Measurements from ENCODE around the gene PTPRB. TPM values are rescaled to one million over a fixed set of nuclear protein-coding genes. Genes with fewer than 3 reads are reported as not detected.

Gene PTPRB
- total RNA-seq, 2 donors from 2014 or later = not detected

DNA sequence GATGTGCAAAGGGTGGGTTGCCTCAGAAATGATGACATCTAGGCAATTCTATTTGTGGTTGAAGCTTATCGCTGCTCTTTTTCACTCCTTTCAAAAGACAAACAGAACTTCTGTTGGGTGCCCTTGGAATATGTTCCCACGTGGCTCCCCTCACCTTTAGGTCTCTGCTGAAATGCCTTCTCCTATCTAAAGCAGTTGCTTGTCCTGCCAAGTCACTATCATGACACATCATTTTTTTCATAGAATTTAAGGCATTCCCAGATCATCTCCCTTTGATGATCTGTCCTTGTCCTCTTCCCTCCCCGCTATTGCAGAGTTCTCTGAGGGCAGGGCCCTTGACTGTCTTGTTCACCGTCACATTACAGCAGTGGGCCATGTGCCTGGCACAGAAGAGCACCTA is 75.7 kb downstream of the PTPRB start:
- Mint-ChIP-seq H3K27ac (no peak overlapping the region), H3K4me3 (no peak overlapping the region), H3K36me3 (ENCODE audit: low read depth) (no peaks in the 10 kb centered on the region), H3K27me3 (peaks cover 59% of the 10 kb centered on the region), H3K4me1 (peaks cover 2% of the 10 kb centered on the region)
- DNase-seq (no peak), ATAC-seq (no peak)
- H3K9me3 ChIP-seq (ENCODE audit: control insufficient read depth, low read length, poor library complexity, severe bottlenecking) = no peaks in the 10 kb centered on the region

DNA sequence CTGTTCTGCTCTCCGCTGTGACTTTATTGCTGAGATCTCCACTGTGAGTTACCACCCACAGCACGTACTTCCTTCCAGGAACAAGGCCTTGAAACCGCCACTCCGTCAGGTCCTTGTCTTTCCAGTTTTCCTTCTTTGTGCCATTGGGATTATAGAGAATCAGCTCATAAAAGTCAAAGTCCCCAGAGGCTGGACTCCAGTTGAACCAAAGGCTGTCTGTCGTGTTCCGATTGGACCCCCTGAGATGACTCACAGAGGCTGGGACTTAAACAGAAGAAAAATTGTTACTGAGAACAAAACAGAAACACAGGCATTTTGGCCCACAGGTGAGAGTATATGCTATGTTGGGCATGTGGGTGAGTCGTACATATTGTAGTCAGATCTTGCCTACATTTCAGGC is 76.6 kb downstream of the PTPRB start:
- no peaks in the 10 kb centered on the region for H3K36me3 Mint-ChIP-seq (ENCODE audit: low read depth)
- peaks cover 2% of the 10 kb centered on the region for H3K4me1 Mint-ChIP-seq
- no peaks in the 10 kb centered on the region for H3K9me3 ChIP-seq (ENCODE audit: control insufficient read depth, low read length, poor library complexity, severe bottlenecking)
- DNase-seq (no peak), ATAC-seq (no peak)
- peaks cover 67% of the 10 kb centered on the region for H3K27me3 Mint-ChIP-seq
- no peak overlapping the region for H3K4me3 Mint-ChIP-seq
- no peak overlapping the region for H3K27ac Mint-ChIP-seq

GRCh38 chr12:70559390-70559789 is 77.8 kb downstream of the PTPRB start:
- H3K36me3 Mint-ChIP-seq (ENCODE audit: low read depth) = no peaks in the 10 kb centered on the region
- H3K27ac Mint-ChIP-seq = no peak overlapping the region
- ATAC-seq = no peak
- peaks cover 63% of the 10 kb centered on the region for H3K27me3 Mint-ChIP-seq
- H3K4me1 Mint-ChIP-seq = peaks cover 2% of the 10 kb centered on the region
- H3K9me3 ChIP-seq (ENCODE audit: control insufficient read depth, low read length, poor library complexity, severe bottlenecking) = no peaks in the 10 kb centered on the region
- H3K4me3 Mint-ChIP-seq = no peak overlapping the region
- DNase-seq = no peak

DNA sequence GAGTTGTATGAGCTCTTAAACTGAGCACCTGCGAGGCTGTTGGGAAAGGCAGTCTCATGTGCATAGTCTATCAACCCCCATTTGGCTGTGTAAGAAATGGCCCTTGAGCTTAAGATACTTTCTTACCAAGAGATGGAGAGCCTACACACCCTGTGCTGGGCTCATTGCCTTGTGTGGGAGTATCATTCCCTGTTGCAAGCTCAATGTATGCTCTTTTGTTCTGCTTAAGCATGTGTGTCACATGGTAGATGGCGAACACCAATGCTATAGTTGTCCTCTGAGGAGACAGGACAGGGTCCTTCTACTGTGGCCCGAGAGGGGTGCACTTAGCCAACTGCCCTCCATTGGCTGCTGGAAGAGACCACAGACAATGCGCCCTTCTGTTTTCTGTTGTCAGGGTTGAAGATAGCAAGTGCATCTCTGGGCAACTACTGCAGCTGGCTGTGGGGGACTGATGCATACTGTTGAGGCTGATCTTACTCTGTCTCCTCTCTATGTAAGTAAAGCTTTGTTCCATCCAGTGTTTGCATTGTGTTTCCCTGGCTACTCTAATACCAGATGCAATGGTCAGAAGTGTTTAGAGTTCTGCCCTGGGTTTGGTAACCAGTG is 79.5 kb downstream of the PTPRB start:
- Mint-ChIP-seq H3K4me1 (no peaks in the 10 kb centered on the region), H3K4me3 (no peak overlapping the region), H3K27ac (no peak overlapping the region), H3K36me3 (ENCODE audit: low read depth) (no peaks in the 10 kb centered on the region), H3K27me3 (peaks cover 62% of the 10 kb centered on the region)
- no peaks in the 10 kb centered on the region for H3K9me3 ChIP-seq (ENCODE audit: control insufficient read depth, low read length, poor library complexity, severe bottlenecking)
- no peak for ATAC-seq
- no peak for DNase-seq

DNA sequence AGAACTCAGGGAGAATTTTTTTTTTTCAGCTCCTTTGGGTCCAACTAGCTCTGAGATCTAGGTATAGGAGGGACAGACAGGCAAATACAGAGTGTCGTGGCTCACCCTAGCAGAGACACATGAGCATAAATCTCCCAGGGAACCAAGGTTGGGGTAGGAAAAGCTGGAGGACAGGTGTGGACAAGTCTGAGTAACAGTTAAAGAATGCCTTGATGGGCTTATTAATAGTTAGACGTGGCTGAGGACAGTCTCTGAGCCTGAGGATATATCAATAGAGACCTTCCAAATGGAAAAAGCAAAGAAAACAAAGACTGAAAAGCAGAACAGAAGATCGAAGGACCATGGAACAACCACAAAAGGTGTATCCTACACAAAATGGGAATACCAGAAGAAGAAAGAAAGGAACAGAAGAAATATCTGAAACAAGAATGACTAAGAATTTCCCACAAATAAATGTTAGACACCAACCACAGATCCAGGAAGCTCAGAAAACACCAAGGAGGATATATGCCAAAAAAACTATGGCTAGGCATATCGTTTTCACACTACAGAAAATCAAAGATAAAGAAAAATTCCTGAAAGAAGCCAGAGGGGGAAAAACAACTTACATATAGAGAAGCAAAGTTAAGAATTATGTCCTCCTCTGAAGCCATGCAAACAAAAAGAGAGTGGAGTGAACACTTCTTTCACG is 80.9 kb downstream of the PTPRB start:
- no peaks in the 10 kb centered on the region for H3K9me3 ChIP-seq (ENCODE audit: control insufficient read depth, low read length, poor library complexity, severe bottlenecking)
- H3K27me3 Mint-ChIP-seq = peaks cover 55% of the 10 kb centered on the region
- no peaks in the 10 kb centered on the region for H3K36me3 Mint-ChIP-seq (ENCODE audit: low read depth)
- H3K27ac Mint-ChIP-seq = no peak overlapping the region
- ATAC-seq = no peak
- no peak for DNase-seq
- no peaks in the 10 kb centered on the region for H3K4me1 Mint-ChIP-seq
- no peak overlapping the region for H3K4me3 Mint-ChIP-seq

DNA sequence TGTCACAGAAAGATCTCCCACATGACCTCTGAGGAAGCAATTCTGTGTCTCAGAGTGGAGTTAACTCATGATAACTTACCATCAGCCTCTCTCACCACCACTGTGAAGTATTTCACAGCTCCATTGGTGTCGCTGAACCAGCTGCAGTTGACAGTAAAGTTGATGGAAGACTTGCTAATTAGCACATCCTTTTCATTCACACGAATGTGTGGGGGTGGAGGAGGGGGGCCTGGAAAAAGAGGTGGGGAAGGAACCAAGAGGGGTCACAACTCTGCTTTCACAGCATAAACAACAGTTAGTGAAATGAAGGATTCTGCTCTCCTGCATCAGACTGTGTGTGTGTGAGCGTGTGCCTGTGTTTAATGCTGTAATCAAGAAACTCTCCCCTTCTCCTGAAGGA is 82.1 kb downstream of the PTPRB start:
- no peaks in the 10 kb centered on the region for H3K4me1 Mint-ChIP-seq
- H3K27ac Mint-ChIP-seq = no peak overlapping the region

DNA sequence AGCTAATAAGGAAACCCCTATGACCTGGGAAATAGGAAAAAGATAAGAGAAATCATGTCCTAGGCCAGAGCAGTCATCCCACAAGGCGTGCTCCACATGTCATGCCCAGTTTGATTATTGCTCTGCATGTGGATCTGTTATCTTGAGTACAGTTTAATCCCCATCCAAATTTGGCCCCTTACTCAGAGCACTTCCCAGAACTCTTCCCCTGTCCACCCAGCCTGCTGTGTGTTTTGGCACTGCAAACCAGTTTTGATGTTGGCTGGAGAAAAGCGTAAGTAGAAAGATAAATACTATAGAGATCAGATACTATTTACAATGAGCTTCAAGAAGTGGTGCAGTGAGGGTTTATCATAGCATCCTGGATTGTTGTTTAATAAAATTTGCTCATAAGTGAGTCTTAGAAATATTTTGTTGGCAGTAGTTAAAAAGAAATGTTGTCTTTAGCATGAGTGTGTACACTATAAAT is 83.8 kb downstream of the PTPRB start:
- DNase-seq (no peak), ATAC-seq (no peak)
- Mint-ChIP-seq H3K36me3 (ENCODE audit: low read depth) (no peaks in the 10 kb centered on the region), H3K27ac (no peak overlapping the region), H3K4me1 (no peaks in the 10 kb centered on the region), H3K27me3 (peaks cover 51% of the 10 kb centered on the region), H3K4me3 (no peak overlapping the region)
- H3K9me3 ChIP-seq (ENCODE audit: control insufficient read depth, low read length, poor library complexity, severe bottlenecking) = no peaks in the 10 kb centered on the region

More for the DNA sequence above, 82.1 kb downstream of the PTPRB start:
- ATAC-seq = no peak
- no peaks in the 10 kb centered on the region for H3K9me3 ChIP-seq (ENCODE audit: control insufficient read depth, low read length, poor library complexity, severe bottlenecking)
- H3K36me3 Mint-ChIP-seq (ENCODE audit: low read depth) = no peaks in the 10 kb centered on the region
- peaks cover 51% of the 10 kb centered on the region for H3K27me3 Mint-ChIP-seq
- no peak overlapping the region for H3K4me3 Mint-ChIP-seq
- DNase-seq = no peak

GRCh38 chr12:70551731-70552130 is 85.5 kb downstream of the PTPRB start:
- H3K27ac Mint-ChIP-seq = no peak overlapping the region
- no peaks in the 10 kb centered on the region for H3K9me3 ChIP-seq (ENCODE audit: control insufficient read depth, low read length, poor library complexity, severe bottlenecking)
- H3K4me1 Mint-ChIP-seq = no peaks in the 10 kb centered on the region
- peaks cover 2% of the 10 kb centered on the region for H3K36me3 Mint-ChIP-seq (ENCODE audit: low read depth)
- no peak overlapping the region for H3K4me3 Mint-ChIP-seq
- no peak for DNase-seq
- peaks cover 49% of the 10 kb centered on the region for H3K27me3 Mint-ChIP-seq
- no peak for ATAC-seq

DNA sequence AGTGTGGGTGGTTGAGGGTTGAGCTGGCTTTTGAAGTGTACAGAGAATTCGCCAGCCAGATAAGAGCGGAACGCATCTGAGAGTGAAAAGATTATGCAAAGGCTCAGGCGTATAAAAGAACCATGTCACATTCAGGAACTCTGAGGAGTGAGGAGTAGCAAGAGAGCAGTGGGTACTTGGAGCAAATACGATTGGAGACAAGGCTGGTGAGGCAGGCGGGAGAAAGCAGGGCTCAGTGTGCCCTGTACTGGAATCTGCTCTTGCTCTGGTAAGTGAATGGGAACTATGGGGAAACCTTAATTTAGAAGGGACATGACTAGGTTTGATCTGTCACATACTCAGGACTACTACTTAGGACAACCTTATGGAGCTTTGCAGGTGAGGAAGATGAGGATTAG is 87.0 kb downstream of the PTPRB start:
- peaks cover 44% of the 10 kb centered on the region for H3K27me3 Mint-ChIP-seq
- H3K4me3 Mint-ChIP-seq = no peak overlapping the region
- no peaks in the 10 kb centered on the region for H3K9me3 ChIP-seq (ENCODE audit: control insufficient read depth, low read length, poor library complexity, severe bottlenecking)
- H3K4me1 Mint-ChIP-seq = no peaks in the 10 kb centered on the region
- peaks cover 2% of the 10 kb centered on the region for H3K36me3 Mint-ChIP-seq (ENCODE audit: low read depth)
- DNase-seq = no peak
- ATAC-seq = no peak
- no peak overlapping the region for H3K27ac Mint-ChIP-seq

- H3K27ac Mint-ChIP-seq = no peak overlapping the region
These were observed 87.7 kb downstream of the PTPRB start for GRCh38 chr12:70549340-70550179.

DNA sequence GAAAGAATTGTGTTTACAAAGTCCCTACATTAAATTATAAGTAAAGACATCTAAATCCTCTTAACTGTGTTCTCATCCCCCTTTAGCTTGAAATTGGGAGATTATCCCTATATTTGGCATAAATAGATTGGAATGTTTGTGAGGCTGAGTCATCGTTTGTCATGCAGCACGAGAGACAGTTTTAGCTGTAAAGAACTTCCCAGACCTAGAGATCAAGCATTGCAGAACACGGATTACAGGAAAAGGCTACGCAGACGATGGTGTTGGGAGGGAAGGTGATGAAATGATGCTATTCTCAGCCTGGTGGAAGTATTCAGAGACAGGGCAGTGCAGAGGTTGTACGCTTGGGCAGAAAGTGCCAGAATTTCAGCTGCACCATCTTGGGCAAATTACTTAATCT is 93.8 kb downstream of the PTPRB start:
- H3K27ac Mint-ChIP-seq = no peak overlapping the region
- no peak for DNase-seq
- H3K4me3 Mint-ChIP-seq = no peak overlapping the region
- no peaks in the 10 kb centered on the region for H3K4me1 Mint-ChIP-seq
- no peaks in the 10 kb centered on the region for H3K9me3 ChIP-seq (ENCODE audit: control insufficient read depth, low read length, poor library complexity, severe bottlenecking)
- peaks cover 20% of the 10 kb centered on the region for H3K27me3 Mint-ChIP-seq
- H3K36me3 Mint-ChIP-seq (ENCODE audit: low read depth) = peaks cover 2% of the 10 kb centered on the region
- ATAC-seq = no peak

More at GRCh38 chr12:70549340-70550179, 87.7 kb downstream of the PTPRB start:
- Mint-ChIP-seq H3K27me3 (peaks cover 43% of the 10 kb centered on the region), H3K4me1 (no peaks in the 10 kb centered on the region), H3K36me3 (ENCODE audit: low read depth) (peaks cover 2% of the 10 kb centered on the region), H3K4me3 (no peak overlapping the region)
- DNase-seq (no peak), ATAC-seq (no peak)
- no peaks in the 10 kb centered on the region for H3K9me3 ChIP-seq (ENCODE audit: control insufficient read depth, low read length, poor library complexity, severe bottlenecking)

GRCh38 chr12:70540996-70541395 is 96.2 kb downstream of the PTPRB start:
- Mint-ChIP-seq H3K36me3 (ENCODE audit: low read depth) (no peaks in the 10 kb centered on the region), H3K4me3 (no peak overlapping the region), H3K27ac (no peak overlapping the region), H3K27me3 (peaks cover 9% of the 10 kb centered on the region), H3K4me1 (no peaks in the 10 kb centered on the region)
- no peak for ATAC-seq
- no peak for DNase-seq
- H3K9me3 ChIP-seq (ENCODE audit: control insufficient read depth, low read length, poor library complexity, severe bottlenecking) = no peaks in the 10 kb centered on the region

- ATAC-seq = no peak
- no peak overlapping the region for H3K4me3 Mint-ChIP-seq
These were observed 100.6 kb downstream of the PTPRB start for GRCh38 chr12:70536650-70537049.

More at GRCh38 chr12:70536650-70537049, 100.6 kb downstream of the PTPRB start:
- no peaks in the 10 kb centered on the region for H3K9me3 ChIP-seq (ENCODE audit: control insufficient read depth, low read length, poor library complexity, severe bottlenecking)
- peaks cover 8% of the 10 kb centered on the region for H3K27me3 Mint-ChIP-seq
- no peak overlapping the region for H3K27ac Mint-ChIP-seq
- DNase-seq = no peak
- no peaks in the 10 kb centered on the region for H3K36me3 Mint-ChIP-seq (ENCODE audit: low read depth)
- H3K4me1 Mint-ChIP-seq = no peaks in the 10 kb centered on the region
